Measurements from ENCODE around the gene ATG4C.

Gene ATG4C

GRCh38 chr1:62794053-62794452 is 10.1 kb downstream of the ATG4C start:
- no peak overlapping the region for H3K4me3 ChIP-seq (ENCODE audit: low read depth, low read length)
- TF ChIP-seq, protein P1, sequence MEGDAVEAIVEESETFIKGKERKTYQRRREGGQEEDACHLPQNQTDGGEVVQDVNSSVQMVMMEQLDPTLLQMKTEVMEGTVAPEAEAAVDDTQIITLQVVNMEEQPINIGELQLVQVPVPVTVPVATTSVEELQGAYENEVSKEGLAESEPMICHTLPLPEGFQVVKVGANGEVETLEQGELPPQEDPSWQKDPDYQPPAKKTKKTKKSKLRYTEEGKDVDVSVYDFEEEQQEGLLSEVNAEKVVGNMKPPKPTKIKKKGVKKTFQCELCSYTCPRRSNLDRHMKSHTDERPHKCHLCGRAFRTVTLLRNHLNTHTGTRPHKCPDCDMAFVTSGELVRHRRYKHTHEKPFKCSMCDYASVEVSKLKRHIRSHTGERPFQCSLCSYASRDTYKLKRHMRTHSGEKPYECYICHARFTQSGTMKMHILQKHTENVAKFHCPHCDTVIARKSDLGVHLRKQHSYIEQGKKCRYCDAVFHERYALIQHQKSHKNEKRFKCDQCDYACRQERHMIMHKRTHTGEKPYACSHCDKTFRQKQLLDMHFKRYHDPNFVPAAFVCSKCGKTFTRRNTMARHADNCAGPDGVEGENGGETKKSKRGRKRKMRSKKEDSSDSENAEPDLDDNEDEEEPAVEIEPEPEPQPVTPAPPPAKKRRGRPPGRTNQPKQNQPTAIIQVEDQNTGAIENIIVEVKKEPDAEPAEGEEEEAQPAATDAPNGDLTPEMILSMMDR (IDR thresholded peaks at IDR 0.05; ENCODE audit: control insufficient read depth, extremely low read depth, insufficient read depth): no peak
- no peak for DNase-seq (ENCODE audit: low read depth)

GRCh38 chr1:62796221-62796620 is 12.3 kb downstream of the ATG4C start:
- no peak overlapping the region for H3K4me3 ChIP-seq (ENCODE audit: low read depth, low read length)
- TF ChIP-seq, protein P1 (IDR thresholded peaks at IDR 0.05; ENCODE audit: control insufficient read depth, extremely low read depth, insufficient read depth): no peak
- no peak for DNase-seq (ENCODE audit: low read depth)

GRCh38 chr1:62799688-62800087 is 15.8 kb downstream of the ATG4C start:
- TF ChIP-seq, protein P1 (IDR thresholded peaks at IDR 0.05; ENCODE audit: control insufficient read depth, extremely low read depth, insufficient read depth): no peak
- no peak overlapping the region for H3K4me3 ChIP-seq (ENCODE audit: low read depth, low read length)
- DNase-seq (ENCODE audit: low read depth): no peak

GRCh38 chr1:62800281-62800680 is 16.3 kb downstream of the ATG4C start:
- no peak for DNase-seq (ENCODE audit: low read depth)
- no peak overlapping the region for H3K4me3 ChIP-seq (ENCODE audit: low read depth, low read length)
- TF ChIP-seq, protein P1 (IDR thresholded peaks at IDR 0.05; ENCODE audit: control insufficient read depth, extremely low read depth, insufficient read depth): no peak

DNA sequence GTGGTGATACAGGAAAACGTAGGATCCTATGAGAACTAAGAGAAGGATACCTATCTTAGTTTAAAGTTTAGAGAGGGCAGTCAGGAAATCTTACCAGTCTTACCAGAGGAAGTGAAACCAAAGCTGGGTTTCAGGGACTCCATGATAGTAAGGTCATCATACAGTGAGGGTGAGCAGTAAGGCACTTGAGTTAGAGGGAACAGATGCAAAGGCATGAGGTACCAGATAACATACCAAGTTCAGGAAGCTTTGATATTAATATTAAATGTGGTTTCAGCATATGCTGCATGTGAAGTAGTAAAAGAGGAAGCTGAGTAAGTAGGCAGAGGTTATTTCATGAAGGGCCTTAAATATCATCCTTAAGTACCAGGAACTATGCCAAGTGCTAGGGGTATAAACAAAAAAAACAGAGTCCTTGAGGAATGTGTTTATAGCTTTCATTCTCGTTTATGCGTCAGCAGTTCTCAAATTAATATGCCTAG is 16.9 kb downstream of the ATG4C start:
- TF ChIP-seq, protein P1 (IDR thresholded peaks at IDR 0.05; ENCODE audit: control insufficient read depth, extremely low read depth, insufficient read depth): no peak
- DNase-seq (ENCODE audit: low read depth): no peak
- no peak overlapping the region for H3K4me3 ChIP-seq (ENCODE audit: low read depth, low read length)

GRCh38 chr1:62809788-62810187 is 25.9 kb downstream of the ATG4C start:
- DNase-seq (ENCODE audit: low read depth): no peak
- H3K4me3 ChIP-seq (ENCODE audit: low read depth, low read length): no peak overlapping the region
- TF ChIP-seq, protein P1 (IDR thresholded peaks at IDR 0.05; ENCODE audit: control insufficient read depth, extremely low read depth, insufficient read depth): no peak

Data from LNCaP clone FGC (cell line).